CD14-positive monocyte (primary cell): ENCODE results near the gene SEPTIN5. TPM values are rescaled to one million over a fixed set of nuclear protein-coding genes. Genes with fewer than 3 reads are reported as not detected.
A peak's percentile ranks its signal among the peaks of the same experiment; 100 is the strongest.

Source experiments
- DNase-seq, 3 donors: peaks; one replicate each; pipeline ENCODE4 v3.0.0-alpha.2; 2011 to 2022
- H2AFZ ChIP-seq: 2 replicates; pipeline ENCODE4 v1.6.0; 2012; ENCODE audit warnings: mild to moderate bottlenecking, low read depth, low read length, inconsistent platforms; ENCODE audit not compliant: insufficient read depth, poor library complexity, severe bottlenecking
- H3K27ac ChIP-seq, 2 donors: 1 replicate in 1 of 2; 2 replicates in 1 of 2; pipeline ENCODE4 v1.5.1; 2012 to 2013; ENCODE audit warnings: low read length in 2 of 2, control low read depth in 1 of 2, inconsistent platforms in 1 of 2, low read depth in 1 of 2, mild to moderate bottlenecking in 1 of 2
- H3K27me3 ChIP-seq, 2 donors: one replicate each; pipeline versions ENCODE4 v1.6.0 to v1.6.1; 2011 to 2013; ENCODE audit warnings: low read length in 2 of 2; ENCODE audit not compliant: control insufficient read depth in 2 of 2, insufficient read depth in 2 of 2
- H3K36me3 ChIP-seq, 2 donors: replicated peaks in 1 of 2; 1 replicate in 1 of 2; 2 replicates in 1 of 2; pipeline versions ENCODE4 v1.5.1 to v1.6.1; 2012 to 2013; ENCODE audit warnings: low read length in 2 of 2, control low read depth in 1 of 2, inconsistent platforms in 1 of 2, mild to moderate bottlenecking in 1 of 2; ENCODE audit not compliant: insufficient read depth in 2 of 2, control insufficient read depth in 1 of 2
- H3K4me1 ChIP-seq, 2 donors: 1 replicate in 1 of 2; 2 replicates in 1 of 2; pipeline versions ENCODE4 v1.5.1 to v1.6.1; 2012 to 2013; ENCODE audit warnings: low read length in 2 of 2, control low read depth in 1 of 2, inconsistent platforms in 1 of 2, mild to moderate bottlenecking in 1 of 2, moderate library complexity in 1 of 2; ENCODE audit not compliant: insufficient read depth in 2 of 2, control insufficient read depth in 1 of 2
- H3K4me2 ChIP-seq: replicated peaks from 2 replicates; pipeline ENCODE3; 2012; ENCODE audit warnings: low read length, moderate library complexity, mild to moderate bottlenecking; ENCODE audit not compliant: poor library complexity, severe bottlenecking; ENCODE audit errors: extremely low read depth
- H3K4me3 ChIP-seq, 3 experiments: fragments of 200-600 bp in 1 of 3; sonication (generic) in 1 of 3; replicated peaks in 1 of 3; 1 replicate in 2 of 3; 2 replicates in 1 of 3; pipeline ENCODE4 v1.5.1; 2011 to 2013; ENCODE audit warnings: low read length in 3 of 3, mild to moderate bottlenecking in 3 of 3, control low read depth in 2 of 3, low read depth in 2 of 3, inconsistent platforms in 1 of 3, moderate library complexity in 1 of 3
- H3K79me2 ChIP-seq: 2 replicates; pipeline ENCODE4 v1.6.0; 2012; ENCODE audit warnings: mild to moderate bottlenecking, control low read depth, inconsistent platforms, low read length, moderate library complexity; ENCODE audit not compliant: insufficient read depth
- H3K9ac ChIP-seq: 2 replicates; pipeline ENCODE4 v1.6.0; 2017; ENCODE audit warnings: low read length, mild to moderate bottlenecking; ENCODE audit not compliant: insufficient read depth, poor library complexity, severe bottlenecking
- H3K9me3 ChIP-seq, 2 donors: replicated peaks in 1 of 2; 1 replicate in 1 of 2; 2 replicates in 1 of 2; pipeline versions ENCODE4 v1.5.1 to v1.6.1; 2012 to 2013; ENCODE audit warnings: low read length in 2 of 2, control low read depth in 1 of 2; ENCODE audit not compliant: control insufficient read depth in 1 of 2, insufficient read depth in 1 of 2
- H4K20me1 ChIP-seq: 2 replicates; pipeline ENCODE4 v1.6.0; 2012; ENCODE audit warnings: mild to moderate bottlenecking, low read length, control low read depth, moderate library complexity; ENCODE audit not compliant: insufficient read depth
- H3K27ac Mint-ChIP-seq, 7 donors: one replicate each; pipeline ENCODE4 v1.8.0; 2020; ENCODE audit warnings: mild to moderate bottlenecking in 7 of 7, mixed read lengths in 7 of 7, moderate library complexity in 6 of 7, inconsistent platforms in 2 of 7
- H3K27me3 Mint-ChIP-seq, 3 donors: one replicate each; pipeline ENCODE4 v1.8.0; 2021 to 2022; ENCODE audit warnings: low read depth in 3 of 3, mild to moderate bottlenecking in 3 of 3, mixed read lengths in 3 of 3, moderate library complexity in 3 of 3, inconsistent platforms in 1 of 3
- H3K36me3 Mint-ChIP-seq, 2 donors: one replicate each; pipeline ENCODE4 v1.8.0; 2020; ENCODE audit warnings: mixed read lengths in 2 of 2, inconsistent platforms in 1 of 2, mild to moderate bottlenecking in 1 of 2
- H3K4me1 Mint-ChIP-seq: one replicate; pipeline ENCODE4 v1.8.0; 2020; ENCODE audit warnings: mild to moderate bottlenecking, mixed read lengths
- H3K4me3 Mint-ChIP-seq, 2 donors: one replicate each; pipeline ENCODE4 v1.8.0; 2020; ENCODE audit warnings: mild to moderate bottlenecking in 2 of 2, mixed read lengths in 2 of 2, moderate library complexity in 1 of 2
- H3K9me3 Mint-ChIP-seq, 7 donors: one replicate each; pipeline ENCODE4 v1.8.0; 2020 to 2022; ENCODE audit warnings: mixed read lengths in 7 of 7, mild to moderate bottlenecking in 6 of 7, moderate library complexity in 6 of 7, inconsistent platforms in 2 of 7
- CTCF ChIP-seq: fragments of 200-600 bp; IDR thresholded peaks from one replicate; pipeline ENCODE4 v1.8.0; 2022; ENCODE audit warnings: antibody characterized with exemption, mild to moderate bottlenecking
- WGBS: methylation state at CpG from one replicate; pipeline ENCODE4 v1.1.5; 2013; ENCODE audit warnings: missing lambda C conversion rate; ENCODE audit not compliant: insufficient coverage; 5-methylcytosine and 5-hydroxymethylcytosine counted together
- intact Hi-C, 2 donors: fragments of 100-400 bp; cut with micrococcal nuclease; formaldehyde crosslinking; loops; one replicate each; pipeline versions ENCODE4 v1.15.0 to v1.15.1; 2023
- polyA plus RNA-seq, 3 donors: library from polyadenylated mRNA; depleted of rRNA in 1 of 3; unstranded in 2 of 3; stranded (reverse) in 1 of 3; fragments of 300-500 nt in 2 of 3; fragments of >200 nt in 1 of 3; fragmentation: Illumina TruSeq in 2 of 3; gene quantifications; 1 replicate in 2 of 3; 2 replicates in 1 of 3; pipeline ENCODE4 v1.2.3, GENCODE V29; 2012 to 2021

Gene SEPTIN5
- polyA plus RNA-seq, 3 donors = 0.50 to 0.64 TPM; not detected in 1

DNA sequence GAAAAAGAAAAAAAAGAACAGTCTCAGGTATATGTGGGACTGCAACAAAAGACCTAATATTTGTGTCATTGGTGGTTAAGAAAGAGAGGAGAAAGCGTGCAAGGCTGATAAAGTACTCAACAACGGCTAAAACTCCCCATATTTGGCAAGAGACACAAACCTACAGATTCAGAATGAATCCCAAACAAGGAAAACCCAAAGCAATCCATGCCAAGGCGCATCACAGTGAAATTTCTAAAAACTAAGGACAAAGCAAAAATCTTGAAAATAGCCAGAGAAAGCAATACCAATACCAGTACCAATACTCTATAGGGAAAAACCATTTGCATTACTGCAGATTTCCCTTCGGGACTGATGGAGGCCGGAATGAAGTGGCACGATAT, 32.4 kb upstream of the SEPTIN5 start:
- Mint-ChIP-seq H3K4me1 (peaks cover 15% of the 10 kb centered on the region), H3K27me3 (peaks cover 12 to 13% (median 12%) of the 10 kb centered on the region in 3 donors), H3K36me3 (no peaks in the 10 kb centered on the region), H3K27ac (peak overlapping the region in 1 of 7 donors; percentile 1), H3K9me3 (peaks cover 0 to 2% (median 0%) of the 10 kb centered on the region in 7 donors), H3K4me3 (no peak overlapping the region)
- H3K4me3 ChIP-seq = no peak overlapping the region
- H3K4me2 ChIP-seq = no peak overlapping the region
- H3K27me3 ChIP-seq = no peaks in the 10 kb centered on the region
- no peak for DNase-seq
- no peaks in the 10 kb centered on the region for H3K9me3 ChIP-seq
- H3K36me3 ChIP-seq = no peaks in the 10 kb centered on the region
- no peak overlapping the region for H3K27ac ChIP-seq
- TF ChIP-seq CTCF = no peak
- no peaks in the 10 kb centered on the region for H4K20me1 ChIP-seq
- no peak overlapping the region for H2AFZ ChIP-seq
- H3K79me2 ChIP-seq = no peaks in the 10 kb centered on the region
- intact Hi-C loops = loop anchor here in 1 of 2 donors (5.0 kb wide), 1 partner anchor 35 kb away; no protein-coding TSS in a partner anchor
- WGBS = 90% methylated on average over 2 of the region's 6 CpGs
- no peak overlapping the region for H3K9ac ChIP-seq
- peaks cover 5% of the 10 kb centered on the region in 2 donors for H3K4me1 ChIP-seq

- Histone ChIP-seq H3K4me1 (peaks cover 42 to 43% of the 10 kb centered on the region in 2 donors), H3K9ac (no peak overlapping the region), H3K27me3 (no peaks in the 10 kb centered on the region), H3K4me2 (peak overlapping the region; percentile 65), H4K20me1 (no peaks in the 10 kb centered on the region), H3K9me3 (no peaks in the 10 kb centered on the region), H2AFZ (peak overlapping the region; percentile 68), H3K4me3 (no peak overlapping the region), H3K36me3 (no peaks in the 10 kb centered on the region), H3K79me2 (no peaks in the 10 kb centered on the region), H3K27ac (no peak overlapping the region)
- peak overlapping the region in 2 of 7 donors; percentile 10 to 36 for H3K27ac Mint-ChIP-seq
- no peak for DNase-seq
- WGBS = 80% methylated on average over 1 of the region's 7 CpGs
- H3K4me3 Mint-ChIP-seq = no peak overlapping the region
- H3K4me1 Mint-ChIP-seq = peaks cover 54% of the 10 kb centered on the region
- no peaks in the 10 kb centered on the region for H3K36me3 Mint-ChIP-seq
- H3K27me3 Mint-ChIP-seq = peaks cover 0 to 11% (median 1%) of the 10 kb centered on the region in 3 donors
- intact Hi-C loops = no loop called here
- H3K9me3 Mint-ChIP-seq = peaks cover 0 to 2% (median 0%) of the 10 kb centered on the region in 7 donors
- TF ChIP-seq CTCF = no peak
These were observed 27.4 kb upstream of the SEPTIN5 start for GRCh38 chr22:19686946-19687345.
